HepG2 (cell line): ENCODE measurements around the gene CORO7.

Experiments used
- ARNT ChIP-seq: fragments of 450-650 bp; IDR thresholded peaks from 2 replicates; pipeline ENCODE4 v1.6.1; 2017
- CEBPZ ChIP-seq: IDR thresholded peaks from 2 replicates; pipeline ENCODE4 v1.6.1; 2012; ENCODE audit warnings: low read length, improper control_type of control experiment
- DMTF1 ChIP-seq: sonication (generic); formaldehyde crosslinking; IDR thresholded peaks from 2 replicates; pipeline ENCODE4 v1.4.0; 2020; ENCODE audit warnings: mild to moderate bottlenecking, missing genetic modification reagents
- DR1 ChIP-seq: sonication (generic); formaldehyde crosslinking; IDR thresholded peaks from 2 replicates; pipeline ENCODE4 v1.8.0; 2021; ENCODE audit warnings: mild to moderate bottlenecking, missing genetic modification reagents, inconsistent platforms
- EP300 ChIP-seq, 3 experiments: sonication (generic) in 1 of 3; formaldehyde crosslinking in 1 of 3; IDR thresholded peaks; 2 replicates each; pipeline versions ENCODE4 v1.5.1 to v1.6.1; 2011 to 2020; ENCODE audit warnings: low read depth in 2 of 3, low read length in 2 of 3, borderline replicate concordance in 1 of 3, improper control_type of control experiment in 1 of 3, mild to moderate bottlenecking in 1 of 3, missing genetic modification reagents in 1 of 3, moderate library complexity in 1 of 3
- GPN1 ChIP-seq: sonication (generic); formaldehyde crosslinking; IDR thresholded peaks from 2 replicates; pipeline ENCODE4 v1.5.1; 2020; ENCODE audit warnings: missing genetic modification reagents, borderline replicate concordance
- HNF4G ChIP-seq, 2 experiments: sonication (generic) in 1 of 2; formaldehyde crosslinking in 1 of 2; IDR thresholded peaks; 2 replicates each; pipeline versions ENCODE4 v1.4.0 to v1.6.1; 2011 to 2020; ENCODE audit warnings: borderline replicate concordance in 2 of 2, low read depth in 2 of 2, mild to moderate bottlenecking in 2 of 2, low read length in 1 of 2, missing genetic modification reagents in 1 of 2, moderate library complexity in 1 of 2
- MIXL1 ChIP-seq: IDR thresholded peaks from 2 replicates; pipeline ENCODE4 v1.6.1; 2016
- MXI1 ChIP-seq: IDR thresholded peaks from 3 replicates; pipeline ENCODE4 v1.6.1; 2012; ENCODE audit warnings: low read depth, low read length, inconsistent platforms, borderline replicate concordance
- NR2C2 ChIP-seq: sonication (generic); formaldehyde crosslinking; IDR thresholded peaks from 2 replicates; pipeline ENCODE4 v1.4.0; 2020; ENCODE audit warnings: missing genetic modification reagents, mild to moderate bottlenecking, moderate library complexity, borderline replicate concordance
- POLR2AphosphoS2 ChIP-seq: IDR thresholded peaks from 2 replicates; pipeline ENCODE4 v1.6.1; 2011; ENCODE audit warnings: low read depth, low read length, improper control_type of control experiment
- RERE ChIP-seq: IDR thresholded peaks from 2 replicates; pipeline ENCODE4 v1.6.1; 2016; ENCODE audit warnings: low read depth, missing genetic modification reagents, missing compliant biosample characterization
- SUZ12 ChIP-seq: fragments of 150-350 bp; IDR thresholded peaks from 2 replicates; pipeline ENCODE4 v1.6.1; 2014; ENCODE audit warnings: low read depth, low read length
- ZNF24 ChIP-seq: fragments of 450-650 bp; IDR thresholded peaks from 2 replicates; pipeline ENCODE4 v1.6.1; 2017; ENCODE audit warnings: antibody characterized with exemption, mild to moderate bottlenecking

- no peak for TF ChIP-seq DMTF1 (CRISPR knock-in tag)
- TF ChIP-seq RERE, result no peak
- TF ChIP-seq ZNF24, result no peak
- TF ChIP-seq CEBPZ, result no peak
- TF ChIP-seq GPN1 (CRISPR knock-in tag), result no peak
- TF ChIP-seq EP300 (IDR thresholded peaks at IDR 0.05; ENCODE audit: low read depth in 2 of 2, low read length in 2 of 2), result no peak
- no peak for TF ChIP-seq EP300 (CRISPR knock-in tag; IDR thresholded peaks at IDR 0.05; ENCODE audit: borderline replicate concordance)
- no peak for TF ChIP-seq MIXL1 (CRISPR knock-in tag)
- no peak; the same call in none of the 2 replicates for TF ChIP-seq POLR2AphosphoS2
- TF ChIP-seq NR2C2, result no peak
- no peak for TF ChIP-seq HNF4G (IDR thresholded peaks at IDR 0.05; ENCODE audit: borderline replicate concordance, low read depth, low read length)
- no peak for TF ChIP-seq HNF4G (CRISPR knock-in tag; IDR thresholded peaks at IDR 0.05; ENCODE audit: borderline replicate concordance, low read depth)
- no peak for TF ChIP-seq ARNT
- TF ChIP-seq DR1 (CRISPR knock-in tag), result no peak
- no peak for TF ChIP-seq MXI1
- no peak for TF ChIP-seq SUZ12
These were observed 31.2 kb downstream of the CORO7 start for GRCh38 chr16:4385066-4385788.
